ENCODE data around the gene CKAP2L.

CKAP2L gene

DNA sequence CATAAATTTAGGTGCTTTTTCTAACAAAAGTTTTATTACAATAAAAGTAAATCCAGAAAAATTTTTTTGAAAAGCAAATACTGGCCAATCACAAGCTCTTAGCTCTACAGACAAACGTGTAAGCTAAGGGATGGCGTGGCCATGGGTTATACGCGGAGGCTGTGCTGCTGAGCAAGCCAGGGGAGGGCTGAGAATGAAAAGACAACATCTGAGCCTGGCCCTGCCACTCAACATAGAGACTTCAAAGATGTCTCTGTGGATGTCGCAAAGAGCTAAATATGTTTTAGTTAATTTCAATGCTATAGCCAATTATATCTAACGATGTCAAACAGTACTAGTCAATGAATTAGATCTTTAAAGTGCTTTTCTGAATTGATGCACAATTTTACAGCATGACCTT lies 76.9 kb downstream of the CKAP2L start:
- TF ChIP-seq, protein P1, sequence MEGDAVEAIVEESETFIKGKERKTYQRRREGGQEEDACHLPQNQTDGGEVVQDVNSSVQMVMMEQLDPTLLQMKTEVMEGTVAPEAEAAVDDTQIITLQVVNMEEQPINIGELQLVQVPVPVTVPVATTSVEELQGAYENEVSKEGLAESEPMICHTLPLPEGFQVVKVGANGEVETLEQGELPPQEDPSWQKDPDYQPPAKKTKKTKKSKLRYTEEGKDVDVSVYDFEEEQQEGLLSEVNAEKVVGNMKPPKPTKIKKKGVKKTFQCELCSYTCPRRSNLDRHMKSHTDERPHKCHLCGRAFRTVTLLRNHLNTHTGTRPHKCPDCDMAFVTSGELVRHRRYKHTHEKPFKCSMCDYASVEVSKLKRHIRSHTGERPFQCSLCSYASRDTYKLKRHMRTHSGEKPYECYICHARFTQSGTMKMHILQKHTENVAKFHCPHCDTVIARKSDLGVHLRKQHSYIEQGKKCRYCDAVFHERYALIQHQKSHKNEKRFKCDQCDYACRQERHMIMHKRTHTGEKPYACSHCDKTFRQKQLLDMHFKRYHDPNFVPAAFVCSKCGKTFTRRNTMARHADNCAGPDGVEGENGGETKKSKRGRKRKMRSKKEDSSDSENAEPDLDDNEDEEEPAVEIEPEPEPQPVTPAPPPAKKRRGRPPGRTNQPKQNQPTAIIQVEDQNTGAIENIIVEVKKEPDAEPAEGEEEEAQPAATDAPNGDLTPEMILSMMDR (IDR thresholded peaks at IDR 0.05; ENCODE audit: control insufficient read depth, extremely low read depth, insufficient read depth): no peak
- H3K4me3 ChIP-seq (ENCODE audit: low read depth, low read length): no peak overlapping the region
- no peak for DNase-seq (ENCODE audit: low read depth)

Data from LNCaP clone FGC (cell line).